HEK293T (cell line): ENCODE results near the gene ATP8A2.
"Not testable (repeated sequence)": the region's sequence is repeated elsewhere in the genome, so short reads cannot be mapped to it uniquely, and the experiment has no call there.

Source experiments
- CTCF ChIA-PET: fragments of 350-600 bp; formaldehyde crosslinking; extraction: SDS; loops from one replicate; lab custom pipeline; 2021; ENCODE audit warnings: antibody characterized with exemption, inconsistent platforms; lab: Yijun Ruan, JAX
- POLR2A ChIA-PET: fragments of 350-600 bp; formaldehyde crosslinking; extraction: SDS; loops from one replicate; lab custom pipeline; 2020; ENCODE audit warnings: antibody characterized with exemption, inconsistent platforms; lab: Yijun Ruan, JAX
- DNase-seq: peaks from one replicate; pipeline ENCODE4 v3.0.0; 2012; ENCODE audit warnings: mixed read lengths; ENCODE audit errors: extremely low spot score
- ARNT ChIP-seq: fragments of 450-650 bp; IDR thresholded peaks from 2 replicates; pipeline ENCODE4 v1.6.1; 2017; ENCODE audit warnings: mild to moderate bottlenecking
- BHLHE40 ChIP-seq: fragments of 450-650 bp; IDR thresholded peaks from 2 replicates; pipeline ENCODE4 v1.6.1; 2016; ENCODE audit warnings: mild to moderate bottlenecking, moderate library complexity, borderline replicate concordance
- CTBP1 ChIP-seq: fragments of 450-650 bp; IDR thresholded peaks from 2 replicates; pipeline ENCODE4 v1.6.1; 2016; ENCODE audit warnings: borderline replicate concordance
- ELF4 ChIP-seq: fragments of 450-650 bp; IDR thresholded peaks from 2 replicates; pipeline ENCODE4 v1.6.1; 2017; ENCODE audit warnings: antibody characterized with exemption
- FOXA1 ChIP-seq: fragments of 450-650 bp; IDR thresholded peaks from 2 replicates; pipeline ENCODE4 v1.6.1; 2016; ENCODE audit warnings: mild to moderate bottlenecking
- FOXK2 ChIP-seq: fragments of 450-650 bp; IDR thresholded peaks from 2 replicates; pipeline ENCODE4 v1.6.1; 2016; ENCODE audit warnings: mild to moderate bottlenecking
- FOXM1 ChIP-seq: fragments of 450-650 bp; IDR thresholded peaks from 2 replicates; pipeline ENCODE4 v1.6.1; 2017; ENCODE audit warnings: mild to moderate bottlenecking, borderline replicate concordance
- HDGF ChIP-seq: fragments of 450-650 bp; IDR thresholded peaks from 2 replicates; pipeline ENCODE4 v1.6.1; 2017; ENCODE audit warnings: antibody characterized with exemption, borderline replicate concordance
- L3MBTL2 ChIP-seq: fragments of 450-650 bp; conservative IDR thresholded peaks from 2 replicates; pipeline ENCODE4 v1.6.1; 2016; ENCODE audit warnings: mild to moderate bottlenecking
- LEF1 ChIP-seq: fragments of 450-650 bp; IDR thresholded peaks from 2 replicates; pipeline ENCODE4 v1.6.1; 2017; ENCODE audit warnings: mild to moderate bottlenecking, borderline replicate concordance
- NFRKB ChIP-seq: fragments of 450-650 bp; IDR thresholded peaks from 2 replicates; pipeline ENCODE4 v1.6.1; 2016; ENCODE audit warnings: mild to moderate bottlenecking, moderate library complexity
- PKNOX1 ChIP-seq: fragments of 450-650 bp; IDR thresholded peaks from 2 replicates; pipeline ENCODE4 v1.6.1; 2016
- SP1 ChIP-seq: fragments of 450-650 bp; IDR thresholded peaks from 2 replicates; pipeline ENCODE4 v1.6.1; 2017
- SUZ12 ChIP-seq: fragments of 450-650 bp; IDR thresholded peaks from 2 replicates; pipeline ENCODE4 v1.6.1; 2016; ENCODE audit warnings: mild to moderate bottlenecking
- TARDBP ChIP-seq: fragments of 450-650 bp; IDR thresholded peaks from 2 replicates; pipeline ENCODE4 v1.6.1; 2016
- ZNF384 ChIP-seq: fragments of 450-650 bp; IDR thresholded peaks from 2 replicates; pipeline ENCODE4 v1.6.1; 2016

The ATP8A2 gene

GRCh38 chr13:25766991-25767390 lies 395.2 kb downstream of the ATP8A2 start:
- DNase-seq: no peak
- TF ChIP-seq ZNF384: no peak
- TF ChIP-seq CTBP1: no peak
- TF ChIP-seq BHLHE40: no peak
- TF ChIP-seq NFRKB: no peak
- TF ChIP-seq HDGF: no peak
- ChIA-PET POLR2A (no interaction called here), CTCF (no interaction called here)

GRCh38 chr13:25768376-25768775 lies 396.6 kb downstream of the ATP8A2 start:
- CTCF ChIA-PET: no interaction called here
- no peak for DNase-seq
- POLR2A ChIA-PET: no interaction called here
- no peak for TF ChIP-seq LEF1
- no peak for TF ChIP-seq CTBP1
- no peak for TF ChIP-seq ELF4
- no peak for TF ChIP-seq HDGF
- no peak for TF ChIP-seq SP1
- no peak for TF ChIP-seq ZNF384
- no peak for TF ChIP-seq FOXK2
- no peak for TF ChIP-seq BHLHE40
- no peak for TF ChIP-seq TARDBP
- no peak for TF ChIP-seq L3MBTL2
- TF ChIP-seq FOXM1: no peak

GRCh38 chr13:25768838-25769237 lies 397.1 kb downstream of the ATP8A2 start:
- ChIA-PET POLR2A (no interaction called here), CTCF (no interaction called here)
- TF ChIP-seq TARDBP (no peak), HDGF (no peak)
- no peak for DNase-seq

GRCh38 chr13:25770601-25771000 lies 398.8 kb downstream of the ATP8A2 start:
- POLR2A ChIA-PET: no interaction called here
- no peak for DNase-seq
- CTCF ChIA-PET: no interaction called here
- TF ChIP-seq SUZ12: no peak
- TF ChIP-seq NFRKB: no peak
- no peak for TF ChIP-seq FOXK2
- no peak for TF ChIP-seq L3MBTL2
- TF ChIP-seq TARDBP: no peak
- no peak for TF ChIP-seq FOXM1
- no peak for TF ChIP-seq ZNF384

GRCh38 chr13:25771202-25771601 lies 399.4 kb downstream of the ATP8A2 start:
- CTCF ChIA-PET: no interaction called here
- POLR2A ChIA-PET: no interaction called here

GRCh38 chr13:25771641-25772478 lies 400.1 kb downstream of the ATP8A2 start:
- TF ChIP-seq SUZ12 (no peak), ARNT (no peak), NFRKB (no peak), PKNOX1 (no peak)
- DNase-seq: no peak
- ChIA-PET CTCF (no interaction called here), POLR2A (no interaction called here)

More at GRCh38 chr13:25771202-25771601, 399.4 kb downstream of the ATP8A2 start:
- DNase-seq: no peak
- TF ChIP-seq ARNT: no peak
- no peak for TF ChIP-seq ELF4
- TF ChIP-seq HDGF: no peak
- no peak for TF ChIP-seq SUZ12
- no peak for TF ChIP-seq FOXK2
- TF ChIP-seq ZNF384: no peak
- TF ChIP-seq NFRKB: no peak
- no peak for TF ChIP-seq TARDBP
- TF ChIP-seq SP1: no peak
- no peak for TF ChIP-seq L3MBTL2
- TF ChIP-seq FOXA1: no peak
- no peak for TF ChIP-seq CTBP1
- TF ChIP-seq FOXM1: no peak
- no peak for TF ChIP-seq LEF1
- no peak for TF ChIP-seq PKNOX1
- no peak for TF ChIP-seq BHLHE40

GRCh38 chr13:25772534-25772933 lies 400.8 kb downstream of the ATP8A2 start:
- DNase-seq, CTCF ChIA-PET, POLR2A ChIA-PET: not testable (repeated sequence)

GRCh38 chr13:25774056-25774455 lies 402.3 kb downstream of the ATP8A2 start:
- POLR2A ChIA-PET, DNase-seq, CTCF ChIA-PET: not testable (repeated sequence)
